Measurements from ENCODE around the gene CYP19A1.

Gene CYP19A1

DNA sequence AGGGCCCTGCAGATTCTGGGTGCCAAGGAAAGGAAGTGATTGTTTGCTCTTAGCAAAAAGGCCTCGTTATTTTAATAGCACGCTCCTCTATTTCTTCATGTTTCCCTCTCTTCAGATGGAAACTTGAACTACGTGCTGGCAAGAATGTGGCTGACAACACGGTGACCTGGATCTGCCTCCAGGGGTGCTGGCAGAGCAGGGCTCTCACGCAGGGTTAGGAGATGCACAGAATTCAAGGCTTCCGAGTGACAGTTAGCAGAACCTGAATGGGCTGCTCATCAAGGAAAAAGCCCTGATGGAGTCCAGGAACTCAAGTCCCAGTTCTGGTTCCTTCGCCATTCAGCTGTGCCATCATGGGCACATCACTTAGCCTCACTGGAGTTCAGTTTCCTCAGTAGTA lies 22.7 kb downstream of the CYP19A1 start:
- Histone ChIP-seq H3K36me3 (ENCODE audit: control insufficient read depth in 1 of 2, insufficient read depth in 2 of 2, low read length in 2 of 2) (no peaks in the 10 kb centered on the region), H3K27me3 (ENCODE audit: control insufficient read depth in 1 of 2, insufficient read depth in 2 of 2, low read length in 2 of 2) (no peaks in the 10 kb centered on the region), H3K9ac (ENCODE audit: low read depth in 1 of 2, low read length in 2 of 2) (no peak overlapping the region), H3K4me1 (ENCODE audit: control insufficient read depth in 1 of 2, insufficient read depth in 2 of 2, low read length in 2 of 2) (no peaks in the 10 kb centered on the region), H3K27ac (ENCODE audit: low read depth, low read length) (no peak overlapping the region), H3K9me3 (ENCODE audit: control insufficient read depth in 1 of 2, low read length in 2 of 2) (no peaks in the 10 kb centered on the region), H3K4me3 (ENCODE audit: low read depth in 1 of 2, low read length in 2 of 2) (no peak overlapping the region)

- no peak overlapping the region for H3K4me3 ChIP-seq (ENCODE audit: low read depth in 1 of 2, low read length in 2 of 2)
- no peaks in the 10 kb centered on the region for H3K9me3 ChIP-seq (ENCODE audit: control insufficient read depth in 1 of 2, low read length in 2 of 2)
- H3K36me3 ChIP-seq (ENCODE audit: control insufficient read depth in 1 of 2, insufficient read depth in 2 of 2, low read length in 2 of 2): no peaks in the 10 kb centered on the region
- H3K27ac ChIP-seq (ENCODE audit: low read depth, low read length): no peak overlapping the region
- no peaks in the 10 kb centered on the region for H3K27me3 ChIP-seq (ENCODE audit: control insufficient read depth in 1 of 2, insufficient read depth in 2 of 2, low read length in 2 of 2)
- no peak overlapping the region for H3K9ac ChIP-seq (ENCODE audit: low read depth in 1 of 2, low read length in 2 of 2)
- H3K4me1 ChIP-seq (ENCODE audit: control insufficient read depth in 1 of 2, insufficient read depth in 2 of 2, low read length in 2 of 2): no peaks in the 10 kb centered on the region
These were observed 23.7 kb downstream of the CYP19A1 start for GRCh38 chr15:51314391-51315337.

DNA sequence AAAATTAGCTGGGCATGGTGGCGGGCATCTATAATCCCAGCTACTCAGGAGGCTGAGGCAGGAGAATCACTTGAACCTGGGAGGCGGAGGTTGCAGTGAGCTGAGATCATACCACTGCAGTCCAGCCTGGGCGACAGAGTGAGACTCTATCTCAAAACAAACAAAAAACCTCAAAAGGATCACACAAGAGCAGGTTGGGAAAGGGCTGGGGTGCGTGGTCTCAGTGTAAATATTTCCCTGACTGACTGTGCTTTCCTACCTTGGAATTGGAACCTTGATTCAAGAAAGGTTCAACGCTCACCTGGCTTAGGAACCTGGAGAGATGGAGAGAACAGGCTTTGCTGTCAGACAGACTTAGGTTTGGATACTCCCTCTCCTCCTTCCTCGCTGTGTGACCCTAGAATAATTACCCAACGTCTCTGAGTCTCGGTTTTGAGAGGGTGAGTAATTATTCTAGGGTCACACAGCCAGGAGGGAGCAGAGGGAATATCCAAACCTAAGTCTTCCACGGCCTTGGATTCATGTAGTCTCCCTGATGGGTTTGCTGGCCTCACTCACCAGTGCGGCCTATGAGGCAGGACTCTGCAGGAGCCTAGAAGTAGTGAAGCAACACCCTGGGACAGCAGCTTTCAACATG lies 24.6 kb downstream of the CYP19A1 start:
- H3K4me1 ChIP-seq (ENCODE audit: control insufficient read depth in 1 of 2, insufficient read depth in 2 of 2, low read length in 2 of 2): no peaks in the 10 kb centered on the region

DNA sequence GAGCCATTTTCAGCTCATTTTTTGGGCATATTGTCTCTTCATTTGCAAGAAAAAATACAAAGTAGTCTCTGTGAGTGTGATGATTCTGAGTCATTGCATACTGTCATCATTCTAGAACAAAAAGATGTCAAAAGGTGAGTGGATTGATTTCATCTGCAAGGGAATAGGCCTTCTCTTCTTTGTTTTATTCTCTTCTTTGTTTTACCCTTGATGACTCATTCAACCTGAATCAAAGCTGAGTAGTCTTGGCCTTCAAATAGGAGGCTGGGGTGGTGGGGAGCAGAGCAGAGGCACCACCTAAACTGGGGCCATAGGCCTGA lies 25.4 kb downstream of the CYP19A1 start:
- H3K36me3 ChIP-seq (ENCODE audit: control insufficient read depth in 1 of 2, insufficient read depth in 2 of 2, low read length in 2 of 2): no peaks in the 10 kb centered on the region
- no peaks in the 10 kb centered on the region for H3K9me3 ChIP-seq (ENCODE audit: control insufficient read depth in 1 of 2, low read length in 2 of 2)
- no peak overlapping the region for H3K4me3 ChIP-seq (ENCODE audit: low read depth in 1 of 2, low read length in 2 of 2)
- no peak overlapping the region for H3K27ac ChIP-seq (ENCODE audit: low read depth, low read length)
- no peaks in the 10 kb centered on the region for H3K4me1 ChIP-seq (ENCODE audit: control insufficient read depth in 1 of 2, insufficient read depth in 2 of 2, low read length in 2 of 2)
- no peaks in the 10 kb centered on the region for H3K27me3 ChIP-seq (ENCODE audit: control insufficient read depth in 1 of 2, insufficient read depth in 2 of 2, low read length in 2 of 2)
- H3K9ac ChIP-seq (ENCODE audit: low read depth in 1 of 2, low read length in 2 of 2): no peak overlapping the region

More for the DNA sequence above, 24.6 kb downstream of the CYP19A1 start:
- Histone ChIP-seq H3K4me3 (ENCODE audit: low read depth in 1 of 2, low read length in 2 of 2) (no peak overlapping the region), H3K9ac (ENCODE audit: low read depth in 1 of 2, low read length in 2 of 2) (no peak overlapping the region), H3K27ac (ENCODE audit: low read depth, low read length) (no peak overlapping the region), H3K9me3 (ENCODE audit: control insufficient read depth in 1 of 2, low read length in 2 of 2) (no peaks in the 10 kb centered on the region), H3K36me3 (ENCODE audit: control insufficient read depth in 1 of 2, insufficient read depth in 2 of 2, low read length in 2 of 2) (no peaks in the 10 kb centered on the region), H3K27me3 (ENCODE audit: control insufficient read depth in 1 of 2, insufficient read depth in 2 of 2, low read length in 2 of 2) (no peaks in the 10 kb centered on the region)

GRCh38 chr15:51312166-51313073 lies 26.0 kb downstream of the CYP19A1 start:
- H3K27me3 ChIP-seq (ENCODE audit: control insufficient read depth in 1 of 2, insufficient read depth in 2 of 2, low read length in 2 of 2): no peaks in the 10 kb centered on the region
- H3K4me3 ChIP-seq (ENCODE audit: low read depth in 1 of 2, low read length in 2 of 2): no peak overlapping the region
- no peak overlapping the region for H3K27ac ChIP-seq (ENCODE audit: low read depth, low read length)
- H3K9me3 ChIP-seq (ENCODE audit: control insufficient read depth in 1 of 2, low read length in 2 of 2): no peaks in the 10 kb centered on the region
- no peak overlapping the region for H3K9ac ChIP-seq (ENCODE audit: low read depth in 1 of 2, low read length in 2 of 2)
- no peaks in the 10 kb centered on the region for H3K4me1 ChIP-seq (ENCODE audit: control insufficient read depth in 1 of 2, insufficient read depth in 2 of 2, low read length in 2 of 2)
- H3K36me3 ChIP-seq (ENCODE audit: control insufficient read depth in 1 of 2, insufficient read depth in 2 of 2, low read length in 2 of 2): no peaks in the 10 kb centered on the region

DNA sequence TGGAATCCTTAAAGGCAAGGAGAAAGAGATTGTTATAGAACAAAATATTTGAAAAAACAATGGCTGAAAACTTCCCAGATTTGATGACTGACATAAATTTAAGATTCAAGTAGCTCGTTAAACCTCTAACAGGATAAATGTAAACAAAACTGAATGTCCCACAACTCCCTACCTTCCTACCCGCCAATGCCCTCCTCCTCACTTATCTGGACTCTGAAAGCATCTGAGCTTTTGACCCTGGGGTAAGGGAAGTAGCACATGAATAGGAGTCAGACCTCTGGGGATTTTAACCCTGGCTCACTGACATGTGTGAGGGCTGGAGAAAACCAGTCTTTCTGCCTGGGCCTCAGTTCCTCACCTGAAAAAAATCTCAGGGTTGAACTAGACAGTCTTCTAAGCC lies 26.9 kb downstream of the CYP19A1 start:
- Histone ChIP-seq H3K4me1 (ENCODE audit: control insufficient read depth in 1 of 2, insufficient read depth in 2 of 2, low read length in 2 of 2) (no peaks in the 10 kb centered on the region), H3K9me3 (ENCODE audit: control insufficient read depth in 1 of 2, low read length in 2 of 2) (no peaks in the 10 kb centered on the region), H3K4me3 (ENCODE audit: low read depth in 1 of 2, low read length in 2 of 2) (no peak overlapping the region), H3K27ac (ENCODE audit: low read depth, low read length) (no peak overlapping the region), H3K27me3 (ENCODE audit: control insufficient read depth in 1 of 2, insufficient read depth in 2 of 2, low read length in 2 of 2) (no peaks in the 10 kb centered on the region), H3K9ac (ENCODE audit: low read depth in 1 of 2, low read length in 2 of 2) (no peak overlapping the region), H3K36me3 (ENCODE audit: control insufficient read depth in 1 of 2, insufficient read depth in 2 of 2, low read length in 2 of 2) (no peaks in the 10 kb centered on the region)

- Histone ChIP-seq H3K36me3 (ENCODE audit: control insufficient read depth in 1 of 2, insufficient read depth in 2 of 2, low read length in 2 of 2) (no peaks in the 10 kb centered on the region), H3K9me3 (ENCODE audit: control insufficient read depth in 1 of 2, low read length in 2 of 2) (no peaks in the 10 kb centered on the region), H3K9ac (ENCODE audit: low read depth in 1 of 2, low read length in 2 of 2) (no peak overlapping the region), H3K4me3 (ENCODE audit: low read depth in 1 of 2, low read length in 2 of 2) (no peak overlapping the region), H3K27me3 (ENCODE audit: control insufficient read depth in 1 of 2, insufficient read depth in 2 of 2, low read length in 2 of 2) (no peaks in the 10 kb centered on the region), H3K27ac (ENCODE audit: low read depth, low read length) (no peak overlapping the region), H3K4me1 (ENCODE audit: control insufficient read depth in 1 of 2, insufficient read depth in 2 of 2, low read length in 2 of 2) (no peaks in the 10 kb centered on the region)
These were observed 28.3 kb downstream of the CYP19A1 start for GRCh38 chr15:51310064-51310463.

DNA sequence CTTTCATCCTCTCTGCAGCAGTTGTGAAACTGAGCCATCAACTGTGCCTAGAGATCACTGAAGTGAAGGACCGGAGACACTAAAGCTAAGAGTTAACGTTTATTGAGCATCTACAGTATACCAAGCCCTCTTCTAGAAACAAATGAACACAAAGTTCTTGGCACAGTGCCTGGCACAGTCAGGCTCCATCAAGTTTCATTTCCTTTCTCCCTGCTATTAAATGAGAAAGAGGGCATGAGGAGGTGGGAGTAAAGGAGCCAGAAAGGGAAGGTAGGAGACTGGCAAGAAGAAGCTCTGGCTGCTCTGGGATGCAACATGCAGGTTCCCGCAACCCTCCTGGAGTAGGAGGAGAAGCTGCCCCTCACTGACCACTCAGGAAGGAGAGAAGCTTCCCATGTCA lies 30.6 kb downstream of the CYP19A1 start:
- Histone ChIP-seq H3K9ac (ENCODE audit: low read depth in 1 of 2, low read length in 2 of 2) (no peak overlapping the region), H3K4me3 (ENCODE audit: low read depth in 1 of 2, low read length in 2 of 2) (no peak overlapping the region), H3K36me3 (ENCODE audit: control insufficient read depth in 1 of 2, insufficient read depth in 2 of 2, low read length in 2 of 2) (no peaks in the 10 kb centered on the region), H3K27ac (ENCODE audit: low read depth, low read length) (no peak overlapping the region), H3K4me1 (ENCODE audit: control insufficient read depth in 1 of 2, insufficient read depth in 2 of 2, low read length in 2 of 2) (no peaks in the 10 kb centered on the region), H3K9me3 (ENCODE audit: control insufficient read depth in 1 of 2, low read length in 2 of 2) (no peaks in the 10 kb centered on the region), H3K27me3 (ENCODE audit: control insufficient read depth in 1 of 2, insufficient read depth in 2 of 2, low read length in 2 of 2) (no peaks in the 10 kb centered on the region)

DNA sequence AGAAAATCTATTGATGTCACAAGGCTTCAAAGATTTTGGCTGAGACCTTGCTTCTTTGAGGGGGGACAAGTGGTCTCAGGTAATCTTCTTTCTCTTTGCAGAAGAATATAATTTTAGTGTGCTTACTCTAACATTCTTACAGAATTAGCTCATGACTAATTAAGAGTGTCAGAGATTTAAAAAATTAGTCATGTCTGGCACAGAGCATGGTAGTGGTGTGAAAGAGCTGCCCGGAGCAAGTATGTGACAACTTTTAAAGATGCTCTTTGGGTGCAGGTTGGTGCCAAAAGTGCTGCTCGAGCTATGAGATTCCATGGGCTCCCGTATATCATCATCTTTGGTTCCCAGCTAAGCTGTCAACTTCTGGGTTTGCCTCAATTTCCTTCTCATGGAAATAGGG lies 31.1 kb downstream of the CYP19A1 start:
- Histone ChIP-seq H3K4me3 (ENCODE audit: low read depth in 1 of 2, low read length in 2 of 2) (no peak overlapping the region), H3K9ac (ENCODE audit: low read depth in 1 of 2, low read length in 2 of 2) (no peak overlapping the region), H3K9me3 (ENCODE audit: control insufficient read depth in 1 of 2, low read length in 2 of 2) (no peaks in the 10 kb centered on the region)

More for the DNA sequence above, 31.1 kb downstream of the CYP19A1 start:
- Histone ChIP-seq H3K4me1 (ENCODE audit: control insufficient read depth in 1 of 2, insufficient read depth in 2 of 2, low read length in 2 of 2) (no peaks in the 10 kb centered on the region), H3K27me3 (ENCODE audit: control insufficient read depth in 1 of 2, insufficient read depth in 2 of 2, low read length in 2 of 2) (no peaks in the 10 kb centered on the region), H3K27ac (ENCODE audit: low read depth, low read length) (no peak overlapping the region), H3K36me3 (ENCODE audit: control insufficient read depth in 1 of 2, insufficient read depth in 2 of 2, low read length in 2 of 2) (no peaks in the 10 kb centered on the region)
